Suprapubic skin (tissue), 4 donors: ENCODE results near the gene NME7. TPM values are rescaled to one million over a fixed set of nuclear protein-coding genes. Genes with fewer than 3 reads are reported as not detected.

Experiments used
- DNase-seq, 2 donors: peaks; one replicate each; pipeline ENCODE4 v3.0.0-alpha.2; 2019; ENCODE audit warnings: low spot score in 2 of 2
- H3K27ac ChIP-seq: fragments of 200-600 bp; sonication (generic); one replicate; pipeline ENCODE4 v1.5.1; 2019
- H3K27me3 ChIP-seq: fragments of 200-600 bp; sonication (generic); one replicate; pipeline ENCODE4 v1.5.1; 2019
- H3K36me3 ChIP-seq: fragments of 200-600 bp; sonication (generic); one replicate; pipeline ENCODE4 v1.5.1; 2019
- H3K4me1 ChIP-seq: fragments of 200-600 bp; sonication (generic); one replicate; pipeline ENCODE4 v1.5.1; 2019
- H3K4me3 ChIP-seq: fragments of 200-600 bp; sonication (generic); one replicate; pipeline ENCODE4 v1.5.1; 2019; ENCODE audit warnings: mild to moderate bottlenecking
- H3K9me3 ChIP-seq: fragments of 200-600 bp; sonication (generic); one replicate; pipeline ENCODE4 v1.5.1; 2019
- EP300 ChIP-seq: sonication (generic); formaldehyde crosslinking; IDR thresholded peaks from one replicate; pipeline ENCODE4 v1.6.1; 2017; ENCODE audit warnings: antibody characterized with exemption
- POLR2A ChIP-seq, 2 donors: fragments of 450-650 bp; IDR thresholded peaks; one replicate each; pipeline ENCODE4 v1.6.1; 2017; ENCODE audit warnings: antibody characterized with exemption in 2 of 2, mild to moderate bottlenecking in 2 of 2, moderate library complexity in 2 of 2
- POLR2AphosphoS5 ChIP-seq, 3 donors: sonication (generic); formaldehyde crosslinking; IDR thresholded peaks; one replicate each; pipeline ENCODE4 v1.6.1; 2017; ENCODE audit warnings: antibody characterized with exemption in 3 of 3
- WGBS: methylation state at CpG from one replicate; pipeline ENCODE4 v1.1.5; 2018; 5-methylcytosine and 5-hydroxymethylcytosine counted together
- total RNA-seq, 4 donors: library from RNA; depleted of rRNA; stranded (reverse); fragments of >200 nt; gene quantifications; one replicate each; pipeline ENCODE4 v1.1.0, GENCODE V29; 2016
- TF ChIP-seq, protein P1 (sequence below), 2 donors: fragments of 200-600 bp in 1 of 2; fragments of 450-650 bp in 1 of 2; sonication (generic) in 1 of 2; IDR thresholded peaks; one replicate each; pipeline ENCODE4 v1.5.1; 2016 to 2019; ENCODE audit warnings: antibody characterized with exemption in 2 of 2, mild to moderate bottlenecking in 1 of 2, moderate library complexity in 1 of 2

Gene NME7
- total RNA-seq, 4 donors from 2014 or later, result 9.5 to 13.9 (median 11.7) TPM

DNA sequence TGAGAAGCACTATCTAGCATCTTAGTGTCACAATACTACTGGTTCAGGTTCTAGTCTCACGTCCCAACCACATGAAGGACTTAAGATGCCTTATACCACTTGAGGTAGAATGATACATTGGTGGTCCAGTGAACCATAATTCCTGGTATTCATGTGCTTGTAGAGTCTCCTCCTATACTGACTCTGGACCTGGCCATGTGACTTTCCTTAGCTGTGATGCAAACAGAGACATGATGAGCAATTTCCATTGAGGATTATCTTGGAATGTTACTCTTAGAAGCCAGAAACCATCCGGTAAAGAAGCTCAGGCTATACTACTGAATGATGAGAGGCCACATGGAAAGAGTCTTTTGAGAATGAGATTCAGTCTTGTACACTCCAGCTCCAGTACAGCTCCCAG, 105.7 kb downstream of the NME7 start:
- no peaks in the 10 kb centered on the region for H3K36me3 ChIP-seq
- no peaks in the 10 kb centered on the region for H3K27me3 ChIP-seq
- no peak overlapping the region for H3K27ac ChIP-seq
- no peak overlapping the region for H3K4me3 ChIP-seq
- whole genome bisulfite sequencing, result 90% methylated on average over 2 of the region's 2 CpGs
- TF ChIP-seq POLR2AphosphoS5 (IDR thresholded peaks at IDR 0.05) (no peak), POLR2A (IDR thresholded peaks at IDR 0.05) (no peak)
- DNase-seq, result no peak
- H3K4me1 ChIP-seq, result no peaks in the 10 kb centered on the region
- no peaks in the 10 kb centered on the region for H3K9me3 ChIP-seq

DNA sequence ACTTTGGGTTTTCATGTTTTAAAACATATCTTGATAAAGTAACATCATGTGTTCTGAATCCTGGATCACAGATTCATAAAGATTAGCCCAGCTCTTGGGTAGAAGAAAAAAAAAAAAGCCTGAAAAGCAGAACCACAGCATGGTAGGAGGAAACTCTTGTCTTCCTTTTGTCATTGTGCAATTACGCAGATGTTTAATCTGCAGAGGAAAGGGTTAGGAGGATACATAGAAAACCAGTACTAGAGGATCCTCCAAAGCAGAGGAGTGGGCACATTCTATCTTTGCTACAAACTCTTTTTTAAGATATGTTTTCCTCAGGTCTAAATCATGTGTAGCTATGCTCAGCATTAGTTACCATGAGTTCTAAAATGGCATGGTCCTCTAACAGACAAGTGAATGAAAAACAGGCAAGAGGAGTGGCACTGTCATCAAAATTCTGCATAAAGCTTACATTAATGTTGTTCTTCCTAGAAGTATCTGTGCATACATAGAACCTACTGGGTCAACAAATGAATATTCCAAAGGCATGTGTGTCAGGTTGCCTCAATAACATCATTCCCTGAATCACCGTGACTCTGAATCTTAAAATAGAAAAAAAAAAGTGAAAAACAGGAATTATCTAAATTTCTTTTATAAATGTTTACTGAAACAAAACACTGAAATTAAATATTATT, 107.0 kb downstream of the NME7 start:
- H3K27me3 ChIP-seq, result no peaks in the 10 kb centered on the region
- H3K4me3 ChIP-seq, result no peak overlapping the region
- no peaks in the 10 kb centered on the region for H3K36me3 ChIP-seq
- no peak overlapping the region for H3K27ac ChIP-seq
- H3K9me3 ChIP-seq, result no peaks in the 10 kb centered on the region
- TF ChIP-seq, protein P1, sequence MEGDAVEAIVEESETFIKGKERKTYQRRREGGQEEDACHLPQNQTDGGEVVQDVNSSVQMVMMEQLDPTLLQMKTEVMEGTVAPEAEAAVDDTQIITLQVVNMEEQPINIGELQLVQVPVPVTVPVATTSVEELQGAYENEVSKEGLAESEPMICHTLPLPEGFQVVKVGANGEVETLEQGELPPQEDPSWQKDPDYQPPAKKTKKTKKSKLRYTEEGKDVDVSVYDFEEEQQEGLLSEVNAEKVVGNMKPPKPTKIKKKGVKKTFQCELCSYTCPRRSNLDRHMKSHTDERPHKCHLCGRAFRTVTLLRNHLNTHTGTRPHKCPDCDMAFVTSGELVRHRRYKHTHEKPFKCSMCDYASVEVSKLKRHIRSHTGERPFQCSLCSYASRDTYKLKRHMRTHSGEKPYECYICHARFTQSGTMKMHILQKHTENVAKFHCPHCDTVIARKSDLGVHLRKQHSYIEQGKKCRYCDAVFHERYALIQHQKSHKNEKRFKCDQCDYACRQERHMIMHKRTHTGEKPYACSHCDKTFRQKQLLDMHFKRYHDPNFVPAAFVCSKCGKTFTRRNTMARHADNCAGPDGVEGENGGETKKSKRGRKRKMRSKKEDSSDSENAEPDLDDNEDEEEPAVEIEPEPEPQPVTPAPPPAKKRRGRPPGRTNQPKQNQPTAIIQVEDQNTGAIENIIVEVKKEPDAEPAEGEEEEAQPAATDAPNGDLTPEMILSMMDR (IDR thresholded peaks at IDR 0.05), result no peak
- TF ChIP-seq POLR2A (IDR thresholded peaks at IDR 0.05) (no peak), POLR2AphosphoS5 (IDR thresholded peaks at IDR 0.05) (no peak), EP300 (no peak)
- H3K4me1 ChIP-seq, result no peaks in the 10 kb centered on the region
- no peak for DNase-seq
- WGBS, result 85% methylated on average over 2 of the region's 2 CpGs

DNA sequence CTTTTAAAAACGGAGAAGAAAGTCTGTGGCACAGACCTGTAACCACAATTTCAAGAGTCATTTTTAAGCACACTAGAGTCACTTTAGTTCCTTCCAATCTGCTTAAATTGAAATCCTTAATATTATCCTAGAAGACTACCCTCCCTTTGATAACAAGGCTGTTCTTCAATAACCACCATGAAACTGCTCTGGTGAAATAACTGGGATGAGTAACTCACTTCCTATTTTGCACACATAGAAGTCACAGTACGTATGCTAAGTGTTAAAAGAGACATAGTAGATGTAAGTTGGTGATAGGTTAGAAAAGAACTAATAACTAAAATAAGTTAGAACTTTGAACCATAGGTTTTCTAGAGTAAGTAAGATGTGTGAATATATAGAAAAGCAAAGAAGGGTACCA, 107.8 kb downstream of the NME7 start:
- H3K36me3 ChIP-seq, result no peaks in the 10 kb centered on the region
- no peaks in the 10 kb centered on the region for H3K27me3 ChIP-seq
- H3K4me3 ChIP-seq, result no peak overlapping the region
- H3K4me1 ChIP-seq, result no peaks in the 10 kb centered on the region
- 83% methylated on average over 2 of the region's 2 CpGs for WGBS
- TF ChIP-seq EP300 (no peak), POLR2AphosphoS5 (IDR thresholded peaks at IDR 0.05) (no peak), POLR2A (IDR thresholded peaks at IDR 0.05) (no peak)
- TF ChIP-seq, protein P1 (IDR thresholded peaks at IDR 0.05), result no peak
- no peaks in the 10 kb centered on the region for H3K9me3 ChIP-seq
- no peak for DNase-seq
- no peak overlapping the region for H3K27ac ChIP-seq

DNA sequence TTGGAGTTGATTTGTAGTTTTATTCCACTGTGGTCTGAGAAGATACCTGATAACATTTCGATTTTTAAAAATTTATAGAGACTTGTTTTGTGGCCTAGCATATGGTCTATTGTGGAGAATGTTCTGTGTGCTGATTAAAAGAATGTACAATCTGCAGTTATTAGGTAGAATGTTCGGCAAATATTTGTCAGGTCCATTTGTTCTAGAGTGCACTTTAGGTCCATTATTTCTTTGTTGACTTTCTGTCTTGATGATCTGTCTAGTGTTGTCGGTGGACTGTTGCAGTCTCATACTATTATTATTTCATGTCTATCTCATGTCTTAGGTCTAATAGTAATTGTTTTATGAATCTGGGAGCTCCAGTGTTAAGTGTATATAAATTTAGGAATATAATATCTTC, 116.8 kb downstream of the NME7 start:
- Histone ChIP-seq H3K27ac (no peak overlapping the region), H3K4me3 (no peak overlapping the region), H3K4me1 (no peaks in the 10 kb centered on the region), H3K36me3 (no peaks in the 10 kb centered on the region), H3K27me3 (no peaks in the 10 kb centered on the region), H3K9me3 (no peaks in the 10 kb centered on the region)
- TF ChIP-seq, protein P1 (IDR thresholded peaks at IDR 0.05), result no peak
- TF ChIP-seq POLR2A (IDR thresholded peaks at IDR 0.05), result no peak
- no peak for TF ChIP-seq EP300
- TF ChIP-seq POLR2AphosphoS5 (IDR thresholded peaks at IDR 0.05), result no peak
- 94% methylated on average over 3 of the region's 3 CpGs for WGBS
- no peak for DNase-seq

DNA sequence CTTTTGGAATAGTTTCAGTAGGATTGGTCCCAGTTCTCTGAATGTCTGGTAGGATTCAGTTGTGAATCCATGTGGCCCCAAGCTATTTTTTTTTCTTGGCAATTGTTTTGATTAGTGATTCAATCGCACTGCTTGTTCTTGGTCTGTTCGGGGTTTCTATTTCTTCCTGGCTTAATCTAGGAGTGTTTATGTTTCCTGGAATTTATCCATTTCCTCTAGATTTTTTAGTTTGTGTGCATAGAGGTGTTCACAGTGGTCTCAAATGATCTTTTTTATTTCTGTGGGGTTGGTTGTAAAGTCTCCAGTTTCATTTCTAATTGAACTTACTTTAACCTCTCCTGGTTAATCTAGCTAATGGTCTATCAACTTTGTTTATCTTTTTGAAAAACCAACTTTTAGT, 117.6 kb downstream of the NME7 start:
- TF ChIP-seq POLR2A (IDR thresholded peaks at IDR 0.05), result no peak
- TF ChIP-seq POLR2AphosphoS5 (IDR thresholded peaks at IDR 0.05), result no peak
- no peak for TF ChIP-seq EP300
- TF ChIP-seq, protein P1 (IDR thresholded peaks at IDR 0.05), result no peak
- no peaks in the 10 kb centered on the region for H3K27me3 ChIP-seq
- H3K4me1 ChIP-seq, result no peaks in the 10 kb centered on the region
- H3K27ac ChIP-seq, result no peak overlapping the region
- DNase-seq, result no peak
- no peaks in the 10 kb centered on the region for H3K36me3 ChIP-seq
- no peak overlapping the region for H3K4me3 ChIP-seq
- WGBS, result 35% methylated on average over 2 of the region's 2 CpGs
- H3K9me3 ChIP-seq, result no peaks in the 10 kb centered on the region

DNA sequence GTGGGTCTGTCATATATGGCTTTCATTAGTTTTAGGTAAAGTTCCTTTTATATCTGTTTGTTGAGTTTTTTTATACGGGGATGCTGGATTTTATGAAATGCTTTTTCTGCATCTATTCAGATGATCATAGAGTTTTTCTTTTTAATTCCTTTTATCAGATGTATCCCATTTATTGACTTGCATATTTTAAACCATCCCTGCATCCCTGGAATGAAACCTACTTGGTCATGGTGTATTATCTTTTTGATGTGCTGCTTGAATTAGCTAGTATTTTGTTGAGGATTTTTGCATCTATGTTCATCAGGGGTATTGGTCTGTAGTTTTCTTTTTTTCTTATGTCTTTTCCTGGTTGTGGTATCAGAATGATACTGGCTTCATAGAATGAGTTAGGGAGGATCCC, 118.0 kb downstream of the NME7 start:
- no peak for TF ChIP-seq POLR2A (IDR thresholded peaks at IDR 0.05)
- no peak for TF ChIP-seq POLR2AphosphoS5 (IDR thresholded peaks at IDR 0.05)
- TF ChIP-seq, protein P1 (IDR thresholded peaks at IDR 0.05), result no peak
- no peak for TF ChIP-seq EP300
- Histone ChIP-seq H3K4me3 (no peak overlapping the region), H3K9me3 (no peaks in the 10 kb centered on the region), H3K36me3 (no peaks in the 10 kb centered on the region), H3K27ac (no peak overlapping the region), H3K4me1 (no peaks in the 10 kb centered on the region), H3K27me3 (no peaks in the 10 kb centered on the region)
- 42% methylated on average over 1 of the region's 1 CpG for WGBS
- DNase-seq, result no peak
